HL-60 (cell line): Measurements from ENCODE around the gene SZT2.

ENCODE experiments used
- DNase-seq, 2 experiments: peaks; one replicate each; pipeline ENCODE4 v3.0.0-alpha.2; 2010 to 2020; ENCODE audit warnings: low read depth in 1 of 2, low spot score in 1 of 2
- H3K27ac ChIP-seq: fragments of 250-450 bp; sonication (Bioruptor Pico); replicated peaks from 2 replicates; pipeline ENCODE4 v1.5.1; 2020; ENCODE audit warnings: mild to moderate bottlenecking, moderate library complexity
- H3K27me3 ChIP-seq: fragments of 250-450 bp; sonication (Bioruptor Pico); 2 replicates; pipeline ENCODE4 v1.5.1; 2021; ENCODE audit warnings: mild to moderate bottlenecking, moderate library complexity; ENCODE audit not compliant: insufficient read depth, poor library complexity, severe bottlenecking
- H3K4me3 ChIP-seq: replicated peaks from 2 replicates; pipeline ENCODE4 v1.5.1; 2011; ENCODE audit warnings: mild to moderate bottlenecking, control low read depth, low read length; ENCODE audit not compliant: insufficient read depth
- CTCF ChIP-seq: IDR thresholded peaks from one replicate; pipeline ENCODE4 v1.5.1; 2011; ENCODE audit warnings: low read length, control low read depth, inconsistent platforms; ENCODE audit not compliant: insufficient read depth
- GABPA ChIP-seq: IDR thresholded peaks from 2 replicates; pipeline ENCODE4 v1.6.1; 2012; ENCODE audit warnings: low read depth
- POLR2AphosphoS5 ChIP-seq: IDR thresholded peaks from 2 replicates; pipeline ENCODE4 v1.6.1; 2012; ENCODE audit warnings: low read depth
- REST ChIP-seq: IDR thresholded peaks from 2 replicates; pipeline ENCODE4 v1.6.1; 2012; ENCODE audit warnings: low read depth; ENCODE audit not compliant: insufficient replicate concordance
- SPI1 ChIP-seq: IDR thresholded peaks from 2 replicates; pipeline ENCODE4 v1.6.1; 2012; ENCODE audit warnings: low read depth, mild to moderate bottlenecking, borderline replicate concordance

The SZT2 gene

DNA sequence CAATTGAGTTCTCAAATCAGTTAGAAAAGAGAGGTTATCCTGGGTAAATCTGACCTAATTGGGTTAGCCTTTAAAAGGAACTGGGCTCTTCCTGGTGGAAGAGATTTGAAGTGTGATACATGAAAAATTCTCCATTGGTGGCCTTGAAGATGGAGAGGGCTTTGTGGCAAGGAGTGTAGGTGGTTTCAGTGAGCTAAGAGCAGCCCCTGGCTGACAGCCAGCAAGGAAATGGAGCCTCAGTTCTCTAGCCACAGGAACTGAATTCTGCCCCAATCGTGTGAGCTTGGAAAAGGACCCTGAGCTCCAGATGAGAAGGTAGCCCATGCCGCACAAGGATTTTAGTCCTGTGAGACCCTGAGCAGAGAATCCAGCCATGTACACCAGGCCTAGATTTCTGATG is 76.7 kb downstream of the SZT2 start:
- no peak overlapping the region for H3K4me3 ChIP-seq
- no peak for DNase-seq
- no peak overlapping the region for H3K27ac ChIP-seq
- TF ChIP-seq GABPA (no peak), REST (no peak), CTCF (no peak), SPI1 (no peak), POLR2AphosphoS5 (no peak)
- no peaks in the 10 kb centered on the region for H3K27me3 ChIP-seq

- H3K4me3 ChIP-seq: no peak overlapping the region
- TF ChIP-seq POLR2AphosphoS5 (no peak), REST (no peak), SPI1 (no peak), CTCF (no peak), GABPA (no peak)
- H3K27me3 ChIP-seq: no peaks in the 10 kb centered on the region
- no peak overlapping the region for H3K27ac ChIP-seq
- DNase-seq: no peak
These were observed 78.7 kb downstream of the SZT2 start for GRCh38 chr1:43468414-43468813.

- Histone ChIP-seq H3K27me3 (no peaks in the 10 kb centered on the region), H3K4me3 (no peak overlapping the region), H3K27ac (no peak overlapping the region)
- TF ChIP-seq REST (no peak), GABPA (no peak), POLR2AphosphoS5 (no peak), SPI1 (no peak), CTCF (no peak)
- DNase-seq: no peak
These were observed 80.2 kb downstream of the SZT2 start for GRCh38 chr1:43469932-43470331.
